C4-2B (cell line): ENCODE results near the gene GBX2.

Experiments used
- H3K27ac ChIP-seq: fragments of 450-650 bp; 2 replicates; pipeline ENCODE4 v1.5.1; 2017
- ZFX ChIP-seq: fragments of 450-650 bp; IDR thresholded peaks from 2 replicates; pipeline ENCODE4 v1.6.1; 2017
- TF ChIP-seq, protein P1 (sequence below): fragments of 450-650 bp; conservative IDR thresholded peaks from 2 replicates; pipeline ENCODE4 v1.5.1; 2017; ENCODE audit warnings: mild to moderate bottlenecking

GBX2 gene

DNA sequence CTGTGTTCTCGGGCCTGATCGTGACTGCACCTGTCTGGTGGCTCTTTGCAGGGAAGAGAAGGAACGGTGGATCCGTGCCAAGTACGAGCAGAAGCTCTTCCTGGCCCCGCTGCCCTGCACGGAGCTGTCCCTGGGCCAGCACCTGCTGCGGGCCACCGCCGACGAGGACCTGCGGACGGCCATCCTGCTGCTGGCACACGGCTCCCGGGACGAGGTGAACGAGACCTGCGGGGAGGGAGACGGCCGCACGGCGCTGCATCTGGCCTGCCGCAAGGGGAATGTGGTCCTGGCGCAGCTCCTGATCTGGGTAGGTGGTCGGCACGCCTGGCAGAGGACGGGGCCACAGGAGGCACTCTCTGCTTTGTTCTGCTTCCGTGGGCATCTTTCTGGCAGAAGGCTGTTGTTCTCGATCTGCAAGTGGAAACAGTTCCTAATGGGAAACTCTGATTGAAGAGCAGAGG, 48.0 kb downstream of the GBX2 start:
- no peak for TF ChIP-seq ZFX
- H3K27ac ChIP-seq: no peak overlapping the region

DNA sequence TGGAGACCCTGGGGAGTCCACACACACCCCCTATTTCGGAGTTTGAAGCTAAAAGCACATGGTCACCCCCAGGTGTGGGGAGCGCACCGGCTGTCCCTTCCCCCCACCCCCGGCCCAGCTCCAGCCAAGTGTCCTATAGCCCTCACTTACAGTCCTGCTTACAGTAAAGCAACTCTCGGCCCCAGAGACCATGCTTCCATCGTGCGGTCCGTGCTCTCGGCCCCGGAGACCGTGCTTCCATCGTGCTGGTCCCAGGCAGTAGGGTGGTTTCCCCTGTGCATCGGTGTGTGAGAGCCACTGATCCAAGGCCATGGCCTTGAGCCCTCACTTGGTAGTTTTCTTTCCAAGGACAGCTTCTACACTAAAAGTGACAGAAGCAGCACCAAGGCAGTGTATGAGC, 48.7 kb downstream of the GBX2 start:
- no peak overlapping the region for H3K27ac ChIP-seq
- TF ChIP-seq, protein P1, sequence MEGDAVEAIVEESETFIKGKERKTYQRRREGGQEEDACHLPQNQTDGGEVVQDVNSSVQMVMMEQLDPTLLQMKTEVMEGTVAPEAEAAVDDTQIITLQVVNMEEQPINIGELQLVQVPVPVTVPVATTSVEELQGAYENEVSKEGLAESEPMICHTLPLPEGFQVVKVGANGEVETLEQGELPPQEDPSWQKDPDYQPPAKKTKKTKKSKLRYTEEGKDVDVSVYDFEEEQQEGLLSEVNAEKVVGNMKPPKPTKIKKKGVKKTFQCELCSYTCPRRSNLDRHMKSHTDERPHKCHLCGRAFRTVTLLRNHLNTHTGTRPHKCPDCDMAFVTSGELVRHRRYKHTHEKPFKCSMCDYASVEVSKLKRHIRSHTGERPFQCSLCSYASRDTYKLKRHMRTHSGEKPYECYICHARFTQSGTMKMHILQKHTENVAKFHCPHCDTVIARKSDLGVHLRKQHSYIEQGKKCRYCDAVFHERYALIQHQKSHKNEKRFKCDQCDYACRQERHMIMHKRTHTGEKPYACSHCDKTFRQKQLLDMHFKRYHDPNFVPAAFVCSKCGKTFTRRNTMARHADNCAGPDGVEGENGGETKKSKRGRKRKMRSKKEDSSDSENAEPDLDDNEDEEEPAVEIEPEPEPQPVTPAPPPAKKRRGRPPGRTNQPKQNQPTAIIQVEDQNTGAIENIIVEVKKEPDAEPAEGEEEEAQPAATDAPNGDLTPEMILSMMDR: no peak
- TF ChIP-seq ZFX: no peak

DNA sequence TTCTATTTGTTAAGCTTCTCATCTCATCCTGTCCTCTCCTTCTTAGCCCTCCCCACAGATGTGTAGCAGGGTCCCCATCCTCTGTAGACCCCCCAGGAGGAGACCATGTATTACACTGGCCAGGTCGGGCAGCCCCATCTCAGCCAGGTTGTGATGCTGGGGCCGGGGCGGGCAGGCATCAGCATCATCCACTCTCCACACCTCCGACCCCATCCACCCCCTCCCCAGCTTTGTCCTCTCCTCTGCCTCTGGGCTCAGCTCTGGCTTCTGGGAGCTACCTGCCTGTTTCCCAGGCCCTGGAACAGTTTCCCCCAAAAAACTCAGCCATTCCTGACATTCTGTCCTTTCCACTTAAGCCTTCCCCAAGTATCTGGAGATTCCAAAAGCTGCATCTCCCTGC, 49.2 kb downstream of the GBX2 start:
- TF ChIP-seq, protein P1: no peak
- no peak for TF ChIP-seq ZFX
- H3K27ac ChIP-seq: no peak overlapping the region

DNA sequence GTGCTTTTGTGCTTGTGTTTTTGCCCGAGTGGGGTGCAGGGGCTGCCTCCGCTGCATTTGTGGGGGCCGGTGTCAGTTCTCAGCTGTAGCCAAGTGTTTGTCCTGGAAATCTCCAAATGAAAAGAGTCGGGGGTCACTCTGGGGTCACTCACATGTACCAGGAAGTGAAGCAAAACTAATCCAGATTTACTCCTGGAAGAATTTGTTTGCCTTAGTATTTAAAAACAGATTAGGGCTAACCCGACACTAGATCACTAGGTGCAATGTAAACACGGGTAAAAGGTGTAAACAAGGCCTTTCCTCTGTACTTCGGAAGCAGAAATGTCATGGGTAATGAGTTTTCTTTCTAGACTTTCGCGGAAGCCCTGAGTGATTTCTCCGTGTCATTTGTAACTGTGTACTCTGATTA, 50.3 kb downstream of the GBX2 start:
- no peak overlapping the region for H3K27ac ChIP-seq

DNA sequence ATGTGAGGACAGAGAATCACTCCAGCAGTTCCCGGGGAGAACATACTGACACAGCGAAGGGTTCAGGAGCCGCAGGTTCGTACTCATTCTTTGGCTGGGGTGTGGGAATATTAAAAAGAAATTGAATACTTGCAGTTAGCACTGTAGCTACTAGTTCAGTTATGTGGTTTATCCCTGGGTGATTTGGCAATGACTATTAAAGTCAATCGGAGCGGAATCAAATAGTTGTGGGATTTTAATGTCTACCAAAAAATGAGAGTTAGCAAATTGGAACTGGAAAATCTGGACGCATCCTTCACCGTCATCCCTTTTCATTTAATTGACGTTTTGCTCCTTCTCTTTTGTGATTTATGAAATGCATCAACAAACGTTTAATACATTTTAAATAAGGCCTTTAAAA, 50.8 kb downstream of the GBX2 start:
- TF ChIP-seq ZFX: no peak
- TF ChIP-seq, protein P1: no peak
- H3K27ac ChIP-seq: no peak overlapping the region

More for the DNA sequence above, 50.3 kb downstream of the GBX2 start:
- TF ChIP-seq, protein P1: no peak
- TF ChIP-seq ZFX: no peak
